HepG2 (cell line): ENCODE data around the gene DLEC1. TPM values are rescaled to one million over a fixed set of nuclear protein-coding genes. Genes with fewer than 3 reads are reported as not detected.
A peak's percentile ranks its signal among the peaks of the same experiment; 100 is the strongest.

Experiments used
- BHLHE40 ChIP-seq: IDR thresholded peaks from 2 replicates; pipeline ENCODE4 v1.6.1; 2011; ENCODE audit warnings: low read length, improper control_type of control experiment
- CEBPB ChIP-seq: IDR thresholded peaks from 2 replicates; pipeline ENCODE4 v1.6.1; 2011; ENCODE audit warnings: low read depth, low read length, improper control_type of control experiment, borderline replicate concordance
- FOXK1 ChIP-seq: sonication (generic); formaldehyde crosslinking; IDR thresholded peaks from 2 replicates; pipeline ENCODE4 v1.4.0; 2020; ENCODE audit warnings: low read depth, missing genetic modification reagents, borderline replicate concordance
- GFI1 ChIP-seq: sonication (generic); formaldehyde crosslinking; IDR thresholded peaks from 2 replicates; pipeline ENCODE4 v1.5.0; 2020; ENCODE audit warnings: missing genetic modification reagents, mild to moderate bottlenecking, borderline replicate concordance
- KLF16 ChIP-seq, 2 experiments: sonication (generic) in 1 of 2; formaldehyde crosslinking in 1 of 2; IDR thresholded peaks; 2 replicates each; pipeline versions ENCODE4 v1.6.1 to v1.8.0; 2016 to 2023; ENCODE audit warnings: missing genetic modification reagents in 2 of 2, missing compliant biosample characterization in 1 of 2
- NFATC3 ChIP-seq: sonication (generic); formaldehyde crosslinking; IDR thresholded peaks from 2 replicates; pipeline ENCODE4 v1.5.1; 2020; ENCODE audit warnings: mild to moderate bottlenecking, missing genetic modification reagents
- NFIC ChIP-seq: IDR thresholded peaks from 2 replicates; pipeline ENCODE4 v1.6.1; 2012; ENCODE audit warnings: mild to moderate bottlenecking, low read length, inconsistent platforms
- POLR2AphosphoS5 ChIP-seq: IDR thresholded peaks from 2 replicates; pipeline ENCODE4 v1.6.1; 2012; ENCODE audit warnings: low read depth, low read length
- PREB ChIP-seq: sonication (generic); formaldehyde crosslinking; IDR thresholded peaks from 2 replicates; pipeline ENCODE4 v1.4.0; 2020; ENCODE audit warnings: missing genetic modification reagents
- RXRB ChIP-seq: IDR thresholded peaks from 2 replicates; pipeline ENCODE4 v1.6.1; 2016; ENCODE audit warnings: borderline replicate concordance, missing genetic modification reagents, missing compliant biosample characterization
- TFDP1 ChIP-seq: IDR thresholded peaks from 2 replicates; pipeline ENCODE4 v1.6.1; 2016; ENCODE audit warnings: missing compliant biosample characterization, missing genetic modification reagents, borderline replicate concordance
- ZFP90 ChIP-seq: sonication (generic); formaldehyde crosslinking; IDR thresholded peaks from 2 replicates; pipeline ENCODE4 v1.8.0; 2022; ENCODE audit warnings: missing genetic modification reagents, mild to moderate bottlenecking, inconsistent platforms, borderline replicate concordance
- ZFYVE20 ChIP-seq: sonication (generic); formaldehyde crosslinking; IDR thresholded peaks from 2 replicates; pipeline ENCODE4 v1.8.0; 2023; ENCODE audit warnings: low read depth, mild to moderate bottlenecking, moderate library complexity, missing genetic modification reagents, borderline replicate concordance
- ZNF3 ChIP-seq: IDR thresholded peaks from 2 replicates; pipeline ENCODE4 v1.7.0; 2017; ENCODE audit warnings: inconsistent platforms
- ZNF558 ChIP-seq: sonication (generic); formaldehyde crosslinking; IDR thresholded peaks from 2 replicates; pipeline ENCODE4 v1.9.0; 2022; ENCODE audit warnings: mild to moderate bottlenecking, missing genetic modification reagents, borderline replicate concordance
- ZNF660 ChIP-seq: sonication (generic); formaldehyde crosslinking; IDR thresholded peaks from 2 replicates; pipeline ENCODE4 v1.5.1; 2020; ENCODE audit warnings: mild to moderate bottlenecking, low read depth, missing genetic modification reagents, borderline replicate concordance
- ZNF674 ChIP-seq: sonication (generic); formaldehyde crosslinking; IDR thresholded peaks from 2 replicates; pipeline ENCODE4 v1.5.0; 2020; ENCODE audit warnings: low read depth, mild to moderate bottlenecking, missing genetic modification reagents
- ZNF775 ChIP-seq: sonication (generic); formaldehyde crosslinking; IDR thresholded peaks from 2 replicates; pipeline ENCODE4 v1.4.0; 2020; ENCODE audit warnings: missing genetic modification reagents, mild to moderate bottlenecking, moderate library complexity, borderline replicate concordance
- ZNF792 ChIP-seq: IDR thresholded peaks from 2 replicates; pipeline ENCODE4 v1.6.1; 2016
- ZNF883 ChIP-seq: sonication (generic); formaldehyde crosslinking; IDR thresholded peaks from 2 replicates; pipeline ENCODE4 v1.5.1; 2020; ENCODE audit warnings: mild to moderate bottlenecking, missing genetic modification reagents; ENCODE audit errors: not compliant biosample characterization
- polyA plus RNA-seq, 8 experiments: library from polyadenylated mRNA; depleted of rRNA in 3 of 8; stranded (reverse) in 7 of 8; unstranded in 1 of 8; fragments of >200 nt; fragmentation: Illumina TruSeq in 4 of 8; extraction: Trizol in 4 of 8; gene quantifications; 2 replicates each; pipeline versions ENCODE4 v1.2.1 to v1.2.3, GENCODE V29; 2011 to 2016; ENCODE audit warnings: low read depth in 4 of 8, missing spikeins in 1 of 8, mixed read lengths in 1 of 8; ENCODE audit not compliant: insufficient read depth in 1 of 8
- total RNA-seq, 5 experiments: library from RNA; depleted of rRNA; stranded (reverse); fragments of >200 nt; fragmentation: Illumina TruSeq; extraction: Trizol; gene quantifications; 2 replicates each; pipeline ENCODE4 v1.2.3, GENCODE V29; 2016; ENCODE audit warnings: low read depth in 1 of 5
- TF ChIP-seq, protein P1 (sequence below), 2 experiments: fragments of 450-650 bp in 1 of 2; sonication (generic) in 1 of 2; formaldehyde crosslinking; IDR thresholded peaks; 2 replicates each; pipeline versions ENCODE4 v1.5.0 to v1.8.0; 2020 to 2022; ENCODE audit warnings: mild to moderate bottlenecking in 1 of 2, missing genetic modification reagents in 1 of 2
- TF ChIP-seq, protein P2 (sequence below): sonication (generic); formaldehyde crosslinking; IDR thresholded peaks from 2 replicates; pipeline ENCODE4 v1.5.0; 2020; ENCODE audit warnings: mild to moderate bottlenecking, missing genetic modification reagents

DLEC1 gene
- total and polyA plus RNA-seq, 2 of the 13 experiments (the other 11 are each of a cell fraction or from before 2014, with no cell fraction given) = 0.09 TPM; not detected in 1

DNA sequence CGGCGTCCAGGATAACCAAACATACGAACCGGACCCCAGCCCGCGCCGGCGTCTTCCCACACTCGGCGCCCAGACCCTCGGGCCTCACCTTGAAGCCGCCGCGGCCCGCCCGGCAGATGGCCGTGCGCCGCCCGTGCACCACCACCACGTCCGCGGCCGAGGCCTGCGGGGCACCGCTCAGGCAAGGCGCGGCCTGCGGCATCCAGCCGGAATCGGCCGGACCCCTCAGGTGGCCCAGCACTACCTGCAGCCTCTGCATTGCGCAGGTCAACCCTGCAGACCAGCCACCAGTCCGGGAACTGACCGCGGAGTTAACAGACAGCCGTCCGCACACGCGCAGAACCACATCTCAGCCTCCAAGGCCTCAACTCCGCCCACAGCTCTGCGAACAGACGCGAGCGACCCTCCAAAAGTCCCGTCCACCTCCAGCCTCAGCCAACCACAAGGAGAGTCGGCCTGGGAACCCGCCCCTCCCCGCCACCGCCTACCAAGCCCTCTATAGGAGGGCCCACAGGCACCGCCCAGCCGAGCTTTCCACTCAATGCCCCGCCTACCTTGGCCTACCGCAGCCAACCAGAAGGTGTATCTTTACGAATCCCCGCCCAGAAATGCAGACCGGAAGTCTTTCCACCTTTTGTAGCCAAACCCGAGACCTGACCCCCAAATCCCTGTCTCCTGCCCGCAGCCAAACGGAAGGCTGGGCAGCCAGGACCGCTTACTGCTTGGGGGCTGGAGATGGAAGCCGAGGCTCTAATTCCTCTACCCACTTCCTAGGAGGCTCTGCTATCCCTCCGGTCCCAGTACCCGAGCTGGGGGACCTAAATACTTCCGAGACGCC is 98.0 kb downstream of the DLEC1 start, which contains the start of gene ACAA1 (continued):
- TF ChIP-seq, protein P1, sequence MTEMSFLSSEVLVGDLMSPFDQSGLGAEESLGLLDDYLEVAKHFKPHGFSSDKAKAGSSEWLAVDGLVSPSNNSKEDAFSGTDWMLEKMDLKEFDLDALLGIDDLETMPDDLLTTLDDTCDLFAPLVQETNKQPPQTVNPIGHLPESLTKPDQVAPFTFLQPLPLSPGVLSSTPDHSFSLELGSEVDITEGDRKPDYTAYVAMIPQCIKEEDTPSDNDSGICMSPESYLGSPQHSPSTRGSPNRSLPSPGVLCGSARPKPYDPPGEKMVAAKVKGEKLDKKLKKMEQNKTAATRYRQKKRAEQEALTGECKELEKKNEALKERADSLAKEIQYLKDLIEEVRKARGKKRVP (CRISPR knock-in tag; IDR thresholded peaks at IDR 0.05) = no peak; a peak in 1 of 4 replicates
- no peak for TF ChIP-seq NFIC
- TF ChIP-seq RXRB (CRISPR knock-in tag) = peak; percentile 56; the same call in 1 of the 2 replicates
- TF ChIP-seq ZFYVE20 (CRISPR knock-in tag) = no peak
- TF ChIP-seq CEBPB = no peak
- TF ChIP-seq ZNF883 (CRISPR knock-in tag) = peak; percentile 50
- peak in 1 of 2 experiments; percentile 59; a peak in 2 of 4 replicates for TF ChIP-seq KLF16 (CRISPR knock-in tag; IDR thresholded peaks at IDR 0.05)
- TF ChIP-seq PREB (CRISPR knock-in tag) = no peak
- TF ChIP-seq ZNF775 (CRISPR knock-in tag) = no peak
- TF ChIP-seq ZFP90 (CRISPR knock-in tag) = no peak
- TF ChIP-seq ZNF792 (CRISPR knock-in tag) = no peak
- no peak for TF ChIP-seq ZNF3 (CRISPR knock-in tag)
- no peak for TF ChIP-seq TFDP1
- TF ChIP-seq, protein P2, sequence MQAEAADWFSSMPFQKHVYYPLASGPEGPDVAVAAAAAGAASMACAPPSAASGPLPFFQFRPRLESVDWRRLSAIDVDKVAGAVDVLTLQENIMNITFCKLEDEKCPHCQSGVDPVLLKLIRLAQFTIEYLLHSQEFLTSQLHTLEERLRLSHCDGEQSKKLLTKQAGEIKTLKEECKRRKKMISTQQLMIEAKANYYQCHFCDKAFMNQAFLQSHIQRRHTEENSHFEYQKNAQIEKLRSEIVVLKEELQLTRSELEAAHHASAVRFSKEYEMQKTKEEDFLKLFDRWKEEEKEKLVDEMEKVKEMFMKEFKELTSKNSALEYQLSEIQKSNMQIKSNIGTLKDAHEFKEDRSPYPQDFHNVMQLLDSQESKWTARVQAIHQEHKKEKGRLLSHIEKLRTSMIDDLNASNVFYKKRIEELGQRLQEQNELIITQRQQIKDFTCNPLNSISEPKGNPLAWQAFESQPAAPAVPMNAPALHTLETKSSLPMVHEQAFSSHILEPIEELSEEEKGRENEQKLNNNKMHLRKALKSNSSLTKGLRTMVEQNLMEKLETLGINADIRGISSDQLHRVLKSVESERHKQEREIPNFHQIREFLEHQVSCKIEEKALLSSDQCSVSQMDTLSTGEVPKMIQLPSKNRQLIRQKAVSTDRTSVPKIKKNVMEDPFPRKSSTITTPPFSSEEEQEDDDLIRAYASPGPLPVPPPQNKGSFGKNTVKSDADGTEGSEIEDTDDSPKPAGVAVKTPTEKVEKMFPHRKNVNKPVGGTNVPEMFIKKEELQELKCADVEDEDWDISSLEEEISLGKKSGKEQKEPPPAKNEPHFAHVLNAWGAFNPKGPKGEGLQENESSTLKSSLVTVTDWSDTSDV (CRISPR knock-in tag) = peak; percentile 36; the same call in 1 of the 2 replicates
- TF ChIP-seq FOXK1 (CRISPR knock-in tag) = 0 out of 2 replicates have a peak, but pooled peaks have one; percentile 11
- TF ChIP-seq GFI1 (CRISPR knock-in tag) = no peak; the same call in 1 of the 2 replicates
- no peak for TF ChIP-seq ZNF674 (CRISPR knock-in tag)
- TF ChIP-seq NFATC3 (CRISPR knock-in tag) = no peak
- TF ChIP-seq ZNF660 (CRISPR knock-in tag) = no peak
- peak; percentile 71; the same call in 1 of the 2 replicates for TF ChIP-seq ZNF558 (CRISPR knock-in tag)
- TF ChIP-seq POLR2AphosphoS5 = peak; percentile 97
- no peak for TF ChIP-seq BHLHE40
